H1 (cell line): Measurements from ENCODE around the gene PRDX5. TPM values are rescaled to one million over a fixed set of nuclear protein-coding genes. Genes with fewer than 3 reads are reported as not detected.

ENCODE experiments used
- HDAC2 ChIP-seq, 2 experiments: fragments of 300-600 bp in 1 of 2; sonication (generic) in 1 of 2; IDR thresholded peaks; 2 replicates each; pipeline ENCODE4 v1.6.1; 2011 to 2012; ENCODE audit warnings: low read depth in 2 of 2, low read length in 2 of 2, mild to moderate bottlenecking in 2 of 2, moderate library complexity in 2 of 2, borderline replicate concordance in 1 of 2, inconsistent platforms in 1 of 2
- polyA plus RNA-seq, 7 experiments: library from polyadenylated mRNA; depleted of rRNA in 3 of 7; stranded (reverse) in 5 of 7; unstranded in 2 of 7; fragments of >200 nt in 5 of 7; fragments of 200-250 nt in 2 of 7; gene quantifications; 1 replicate in 5 of 7; 2 replicates in 1 of 7; 4 replicates in 1 of 7; pipeline versions ENCODE4 v1.2.1 to v1.2.3, GENCODE V29; 2011 to 2013; ENCODE audit warnings: missing spikeins in 2 of 7, mixed read lengths in 2 of 7
- total RNA-seq: library from RNA; stranded (reverse); fragmentation: NEBNext Ultra II Directional; extraction: Animal tissue kit (Norgen Biotek cat#: 25700); gene quantifications from 2 replicates; pipeline ENCODE4 v1.2.1, GENCODE V29; 2021

PRDX5 gene
- total and polyA plus RNA-seq, 2 of the 8 experiments (the other 6 are each of a cell fraction or from before 2014, with no cell fraction given) = 201 to 582 TPM

DNA sequence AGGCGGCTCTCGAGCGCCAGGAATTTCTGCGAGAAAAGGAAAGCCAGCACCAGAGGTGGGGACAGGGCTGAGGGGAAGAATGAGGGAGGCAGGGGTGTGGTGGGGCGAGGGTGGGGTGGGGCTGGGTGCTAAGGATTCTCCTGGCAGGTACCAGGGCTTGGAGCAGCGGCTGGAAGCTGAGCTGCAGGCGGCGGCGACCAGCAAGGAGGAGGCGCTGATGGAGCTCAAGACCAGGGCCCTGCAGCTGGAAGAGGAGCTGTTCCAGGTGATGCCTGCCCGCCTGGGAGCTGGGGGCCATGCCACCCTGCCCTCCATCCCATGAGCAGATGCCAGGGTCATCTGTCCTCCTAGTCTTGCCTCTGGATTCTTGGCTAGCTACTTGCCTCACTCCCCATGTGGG, 31.5 kb downstream of the PRDX5 start (continued):
- no peak for TF ChIP-seq HDAC2 (IDR thresholded peaks at IDR 0.05; ENCODE audit: borderline replicate concordance in 1 of 2, low read depth in 2 of 2, low read length in 2 of 2)
- TF ChIP-seq, all 59 proteins: peak for 0
